Activated CD4-positive, alpha-beta T cell treated with anti-CD3 and anti-CD28 coated beads, Interleukin-2, Interleukin-6, amounts not matched to agents 100 ng/mL and 50 ng/mL, durations not matched to agents 16 hours and 8 hours (primary cell): ENCODE results near the gene MAD2L2.
A peak's percentile ranks its signal among the peaks of the same experiment; 100 is the strongest.

Experiments
- DNase-seq: peaks from one replicate; pipeline ENCODE4 v3.0.0-alpha.2; 2020

MAD2L2 gene

DNA sequence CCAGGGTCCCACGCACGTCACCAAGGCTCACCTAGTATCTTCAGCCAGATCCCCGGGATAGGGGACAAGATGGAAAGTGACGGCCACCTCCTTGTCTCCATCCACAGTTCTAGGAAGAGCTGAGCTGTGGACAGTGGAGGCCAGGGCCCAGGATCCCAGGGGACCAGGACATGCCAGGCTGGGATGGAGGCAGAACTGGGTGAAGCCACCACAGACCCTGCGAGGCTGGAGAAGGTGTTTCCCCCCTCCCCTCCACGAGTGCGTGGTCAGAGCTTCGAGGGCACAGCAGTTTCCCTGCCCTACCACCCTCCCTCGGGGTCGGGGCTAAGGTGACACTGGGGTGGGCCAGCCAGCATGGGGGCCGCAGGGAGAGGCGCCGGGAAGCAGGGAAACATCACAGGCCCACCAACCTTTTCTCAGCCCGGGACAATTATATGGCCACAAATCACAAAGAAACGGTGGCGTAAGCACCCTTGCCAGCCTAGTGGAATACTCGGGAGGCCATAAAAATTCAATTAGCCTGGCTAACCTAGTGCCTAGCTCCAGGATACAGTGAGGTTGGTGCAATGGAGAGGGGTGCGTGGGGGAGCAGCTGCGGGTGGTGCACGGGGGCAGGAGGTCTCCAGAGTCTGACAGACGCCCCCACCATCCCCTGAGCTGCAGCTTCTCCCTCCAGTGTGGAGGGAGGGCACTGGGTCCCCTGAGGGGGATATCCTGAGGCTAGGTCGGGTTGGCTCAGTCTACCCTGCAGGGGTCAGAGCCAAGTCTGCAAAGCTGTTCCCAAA, 23.9 kb upstream of the MAD2L2 start:
- no peak for DNase-seq

DNA sequence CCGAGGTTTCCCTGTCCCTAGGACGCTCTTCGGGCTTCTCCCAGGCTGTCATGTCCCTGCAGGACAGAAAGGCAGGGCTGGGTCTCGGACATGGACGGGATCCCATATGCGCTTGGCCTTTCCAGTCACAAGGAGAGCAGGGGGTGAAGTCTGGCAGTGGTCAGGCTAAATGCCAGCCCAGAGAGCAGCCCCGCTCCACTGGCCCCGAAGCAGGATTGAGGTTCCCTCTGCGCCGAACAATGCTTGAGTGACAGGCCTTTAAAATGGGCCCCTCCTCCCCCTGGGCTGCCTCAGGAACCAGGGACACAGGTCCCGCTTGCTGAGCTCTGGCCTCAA, 23.2 kb upstream of the MAD2L2 start:
- DNase-seq, result no peak

DNA sequence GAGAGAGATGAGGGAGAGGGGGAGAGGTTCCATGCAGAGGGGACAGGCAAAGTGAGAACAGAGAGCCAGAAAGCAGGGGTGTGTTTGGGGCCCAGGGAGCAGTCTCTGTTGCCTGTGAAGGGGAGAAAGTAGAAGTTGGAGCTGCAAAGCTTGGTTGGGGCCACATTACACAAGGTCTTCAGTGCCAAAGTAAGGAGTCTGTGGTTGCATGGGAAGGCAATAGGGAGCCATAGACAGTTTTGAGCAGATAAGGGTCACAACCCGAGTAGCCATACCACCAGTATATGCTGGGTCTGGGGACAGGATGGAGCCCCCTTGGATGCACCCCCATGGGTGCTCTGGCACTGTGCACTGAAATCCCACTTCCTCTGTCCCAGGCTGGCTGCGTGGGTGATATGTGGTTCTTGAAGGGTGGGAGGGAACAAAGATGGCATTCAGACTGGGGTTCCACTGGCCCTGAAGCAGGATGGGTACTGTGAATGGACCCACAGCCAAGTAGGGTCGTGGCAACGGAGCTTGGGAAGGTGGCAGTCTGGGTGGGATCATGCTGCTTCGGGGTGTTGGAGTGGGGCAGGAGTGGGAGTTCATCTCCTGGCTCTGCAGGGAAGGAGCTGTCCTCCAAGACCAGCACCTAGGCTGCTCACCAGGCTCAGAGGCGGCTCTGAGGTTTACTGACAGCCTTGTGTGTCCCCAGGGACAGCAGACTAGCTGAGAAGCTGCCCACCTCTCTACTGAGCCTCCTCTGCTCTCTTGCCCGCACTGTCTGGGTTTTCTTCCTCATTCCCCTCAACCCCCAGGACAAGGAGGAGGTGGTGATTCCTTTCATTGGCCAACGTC, 22.6 kb upstream of the MAD2L2 start:
- DNase-seq, result no peak

DNA sequence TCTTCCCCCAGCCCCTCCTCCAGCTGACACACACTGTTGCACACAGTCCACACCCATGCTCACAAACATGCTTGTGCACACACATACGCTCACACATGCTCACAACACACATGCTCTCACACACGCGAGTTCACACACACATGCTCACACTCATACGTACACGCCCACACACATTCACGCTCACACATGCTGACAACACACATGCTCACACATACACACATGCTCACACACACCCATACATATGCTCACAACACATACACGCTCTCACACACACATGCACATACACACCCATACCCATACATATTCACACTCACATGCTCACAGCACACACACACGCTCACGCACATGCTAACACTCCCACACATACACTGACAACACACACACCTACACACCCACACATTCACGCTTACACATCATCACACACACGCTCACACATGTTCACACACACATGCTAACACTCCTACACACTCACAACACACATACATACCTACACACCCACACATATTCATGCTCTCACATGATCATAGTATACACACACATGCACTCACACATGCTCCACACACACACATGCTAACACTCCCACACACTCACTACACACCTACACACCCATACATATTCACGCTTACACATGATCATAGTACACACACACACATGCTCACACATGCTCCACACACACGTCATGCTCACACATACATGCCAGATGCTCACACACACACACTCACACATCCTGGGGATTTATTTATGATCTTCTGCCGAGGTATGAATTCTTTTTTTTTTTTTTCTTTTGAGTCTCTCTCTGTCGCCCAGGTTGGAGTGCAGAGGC, 21.2 kb upstream of the MAD2L2 start:
- no peak for DNase-seq

DNA sequence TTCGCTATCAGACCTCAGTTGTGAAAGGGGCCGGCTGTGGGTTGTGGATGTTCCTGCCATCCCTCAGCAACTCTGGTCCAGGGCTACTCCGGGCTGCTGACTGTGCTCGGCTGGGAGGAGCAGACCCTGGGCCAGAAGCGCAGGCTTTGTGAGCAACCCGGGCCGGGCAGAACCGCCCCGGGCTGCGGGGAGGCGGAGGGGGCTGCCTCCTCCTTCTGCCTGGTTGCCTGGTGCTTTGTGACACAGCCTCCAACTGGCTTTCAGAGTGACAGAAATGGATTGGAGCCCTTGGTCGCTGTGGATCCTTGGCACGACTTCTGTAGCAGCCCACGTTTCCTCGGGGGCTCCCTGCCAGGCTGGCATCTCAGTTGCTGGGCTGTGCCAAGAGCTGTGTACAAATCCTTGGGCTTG, 20.6 kb upstream of the MAD2L2 start:
- DNase-seq, result no peak

- no peak for DNase-seq
Observed at GRCh38 chr1:11700601-11701467, 19.9 kb upstream of the MAD2L2 start.

DNA sequence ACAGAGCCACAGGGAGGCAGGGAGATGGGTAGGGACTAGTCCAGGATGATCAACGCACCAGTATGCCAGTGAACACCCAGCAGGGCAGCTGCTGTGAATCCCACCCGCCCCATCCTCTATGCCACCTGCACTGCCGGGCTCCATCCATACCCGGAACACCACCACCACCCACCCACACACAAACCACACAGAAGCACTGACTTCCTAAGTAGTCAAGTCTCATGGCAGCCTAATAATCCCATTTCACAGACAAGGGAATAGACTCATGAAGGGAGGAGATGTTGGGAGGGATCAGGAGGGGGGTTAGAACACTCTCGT, 16.9 kb upstream of the MAD2L2 start:
- DNase-seq, result no peak

- no peak for DNase-seq
Observed at GRCh38 chr1:11697188-11697892, 16.4 kb upstream of the MAD2L2 start.

GRCh38 chr1:11695861-11696260, 14.9 kb upstream of the MAD2L2 start:
- no peak for DNase-seq

GRCh38 chr1:11693917-11694316, 13.0 kb upstream of the MAD2L2 start:
- DNase-seq, result no peak

- peak; percentile 61 for DNase-seq
Observed at GRCh38 chr1:11693024-11693590, 12.2 kb upstream of the MAD2L2 start.

- no peak for DNase-seq
Observed at GRCh38 chr1:11691928-11692711, 11.2 kb upstream of the MAD2L2 start.

- DNase-seq, result no peak
Observed at GRCh38 chr1:11691302-11691914, 10.5 kb upstream of the MAD2L2 start, which contains the start of gene DRAXIN. TSS of gene DRAXIN (plus strand) at chr1:11691710. CDS start at chr1:11706259, 14,549 bp downstream.

DNA sequence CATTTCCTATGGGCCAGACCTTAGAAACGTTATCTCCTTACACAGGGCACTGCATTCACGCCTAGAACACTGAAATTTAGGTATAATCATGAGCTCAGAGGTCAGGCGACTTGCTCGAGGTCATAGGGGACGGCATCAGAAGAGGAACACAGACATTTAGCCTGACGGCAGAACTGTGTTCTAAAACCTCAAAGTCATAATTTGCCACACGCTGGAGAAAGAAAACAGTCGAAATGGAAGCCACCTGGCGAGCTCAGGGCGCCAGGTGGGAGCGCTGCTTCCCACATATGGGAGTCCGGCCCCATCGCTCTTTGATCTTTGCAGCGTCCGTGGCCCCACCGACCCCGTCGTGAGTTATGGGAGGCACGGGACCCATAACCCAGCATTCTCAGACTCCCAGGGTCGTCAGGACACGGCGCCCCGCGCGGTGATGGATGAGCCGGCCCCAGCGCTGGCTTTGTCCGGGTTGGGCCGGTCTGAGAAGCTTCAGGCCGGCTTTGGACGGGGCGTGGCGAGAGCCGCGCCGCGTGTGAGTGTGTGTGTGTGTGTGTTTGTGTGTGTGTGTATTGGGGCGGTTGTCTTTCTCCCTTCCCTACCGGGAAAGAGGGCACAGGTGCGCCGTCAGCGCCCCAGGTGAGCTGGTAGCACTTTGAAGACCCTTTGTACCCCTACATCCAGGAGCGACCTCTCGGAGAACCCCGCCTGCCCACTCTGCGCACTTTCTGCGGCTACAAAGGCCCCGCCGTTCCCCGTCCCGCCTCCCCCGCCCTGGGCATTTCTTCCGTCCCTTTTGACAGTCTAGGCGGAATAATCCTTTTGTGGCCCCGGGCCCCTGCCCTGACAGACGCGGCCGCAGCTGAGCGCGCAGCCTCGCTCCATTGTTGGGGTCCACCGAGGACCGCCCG, 9.7 kb upstream of the MAD2L2 start:
- no peak for DNase-seq

GRCh38 chr1:11688506-11688905, 7.6 kb upstream of the MAD2L2 start:
- DNase-seq, result no peak

- DNase-seq, result no peak
Observed at GRCh38 chr1:11685210-11685752, 4.3 kb upstream of the MAD2L2 start.

- no peak for DNase-seq
Observed at GRCh38 chr1:11684070-11684469, 3.1 kb upstream of the MAD2L2 start.

DNA sequence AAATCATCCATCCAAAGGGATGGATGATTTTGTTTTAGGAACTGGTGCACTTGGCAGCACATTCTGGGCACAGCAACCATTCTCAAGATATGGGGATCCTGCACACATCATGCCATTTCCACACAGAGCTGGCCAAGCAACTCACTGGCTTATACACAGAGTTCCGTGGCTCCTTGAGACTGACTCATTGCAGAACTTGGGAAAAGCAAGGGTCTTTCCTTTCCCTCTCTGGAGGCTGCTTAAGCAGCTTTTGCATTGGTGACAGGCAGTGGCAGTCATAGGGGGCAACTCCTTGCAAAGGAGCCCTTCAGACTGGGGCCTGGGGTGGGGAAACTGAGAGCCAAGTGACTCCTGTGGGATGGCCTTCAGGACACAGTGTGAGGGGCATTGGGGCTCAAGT, 1.9 kb upstream of the MAD2L2 start:
- DNase-seq, result no peak

GRCh38 chr1:11682287-11682771, 1.4 kb upstream of the MAD2L2 start:
- DNase-seq, result no peak
